ENCODE measurements around the gene APBA2.

APBA2 gene

DNA sequence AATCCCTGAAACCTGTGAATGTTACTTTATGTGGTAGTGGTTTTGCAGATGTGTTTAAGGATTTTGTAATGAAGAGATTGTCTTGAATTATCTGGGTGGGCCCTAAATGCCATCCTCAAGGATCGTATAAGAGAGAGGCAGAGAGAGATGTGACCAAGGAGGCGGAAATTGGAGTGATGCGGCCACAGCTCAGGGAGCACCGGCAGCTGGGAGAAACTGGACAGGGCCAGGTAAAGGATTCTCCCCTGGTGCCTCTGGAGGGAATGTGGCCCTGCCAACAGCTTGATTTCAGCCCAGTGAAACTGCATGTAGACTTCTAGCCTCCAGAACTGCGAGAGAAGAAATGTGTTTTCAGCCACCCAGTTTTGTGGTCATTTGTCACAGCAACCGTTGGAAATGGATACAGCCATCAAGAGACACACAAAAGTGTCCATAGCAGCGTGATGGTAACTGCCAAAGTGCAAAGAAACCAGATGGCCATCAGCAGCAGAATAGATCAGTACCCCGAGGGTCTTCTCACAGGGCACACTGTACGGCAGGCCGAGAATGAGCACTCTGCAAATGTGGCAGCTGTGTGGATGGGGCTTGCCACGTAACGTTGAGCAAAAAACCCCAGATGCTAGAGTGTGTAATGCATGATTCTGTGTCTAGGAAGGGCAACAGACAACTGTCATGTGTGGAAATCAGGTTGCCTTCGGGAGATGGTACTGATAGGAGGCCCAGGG lies 12.2 kb downstream of the APBA2 start:
- DNase-seq: no peak

DNA sequence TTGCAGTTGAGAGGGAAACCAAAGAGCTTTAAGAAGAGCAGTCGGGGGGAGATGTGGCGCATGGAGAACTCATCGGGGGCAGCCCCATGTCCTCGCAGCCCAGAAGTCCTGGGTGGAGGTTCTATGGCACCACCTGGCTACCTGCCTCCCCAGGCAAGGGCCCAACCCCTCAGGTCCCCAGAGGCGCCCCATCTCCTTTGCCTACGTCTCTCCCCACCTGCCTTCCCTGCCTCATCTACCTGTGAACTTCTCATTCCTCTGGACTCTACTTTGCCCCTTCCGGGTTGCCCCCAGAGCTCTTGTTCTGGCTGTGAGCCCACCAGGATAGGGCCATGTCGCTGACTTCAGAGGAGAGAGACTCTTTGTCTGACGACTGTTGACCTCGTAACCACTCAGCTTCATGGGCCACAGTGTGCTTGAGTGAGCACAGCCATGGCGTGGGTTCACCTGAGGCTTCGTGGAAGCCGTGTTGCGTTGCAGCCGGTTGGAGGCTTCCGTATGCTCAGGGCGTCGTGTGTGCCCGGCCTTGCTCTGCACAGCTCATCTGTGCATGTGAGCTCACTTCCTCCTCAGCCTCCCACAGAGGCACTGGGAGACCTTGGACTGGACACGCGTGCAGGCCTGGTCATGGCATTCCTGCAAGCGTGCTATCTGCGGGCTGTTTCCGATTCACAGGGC lies 13.4 kb downstream of the APBA2 start:
- no peak for DNase-seq

DNA sequence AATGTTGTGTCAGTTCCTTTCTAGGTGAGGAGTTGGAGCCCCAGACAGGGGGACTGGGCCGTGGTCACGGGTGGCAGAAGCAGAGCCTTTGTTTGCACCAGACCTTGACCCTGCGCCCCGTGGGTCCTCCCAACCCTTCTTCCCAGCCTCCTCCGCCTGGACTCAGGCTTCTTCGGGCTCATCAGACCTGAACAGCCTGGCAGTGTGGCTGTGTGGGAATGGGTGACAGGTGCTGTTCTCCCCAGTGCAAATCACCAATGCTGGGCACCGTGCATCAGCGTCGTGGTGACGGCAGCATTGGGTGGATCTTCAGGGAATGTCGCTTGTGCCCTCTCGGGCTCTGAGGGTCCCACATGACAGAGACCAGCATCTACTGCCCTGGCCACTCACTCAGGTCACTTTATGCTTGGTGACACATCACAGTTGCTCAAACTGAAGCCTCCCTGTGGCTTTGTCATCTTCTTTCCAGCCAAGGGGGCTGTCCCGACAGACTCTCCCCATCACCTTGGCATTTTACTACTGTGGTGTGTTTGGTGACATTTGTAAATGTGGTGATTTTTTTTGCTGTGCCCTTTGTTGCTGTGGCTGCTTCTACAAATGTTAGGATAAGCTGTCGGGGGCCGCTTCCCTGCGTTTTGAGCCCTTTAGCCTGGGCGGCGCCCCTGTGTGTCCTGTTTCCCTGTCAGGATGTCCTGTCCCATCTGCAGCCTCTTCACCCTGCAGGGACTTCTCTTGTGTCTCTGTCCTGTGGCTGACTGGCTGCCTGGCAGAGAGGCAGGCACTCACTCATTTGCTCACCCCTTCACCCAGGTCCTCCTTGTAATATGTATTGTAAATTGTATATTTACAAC lies 14.5 kb downstream of the APBA2 start:
- DNase-seq: no peak

DNA sequence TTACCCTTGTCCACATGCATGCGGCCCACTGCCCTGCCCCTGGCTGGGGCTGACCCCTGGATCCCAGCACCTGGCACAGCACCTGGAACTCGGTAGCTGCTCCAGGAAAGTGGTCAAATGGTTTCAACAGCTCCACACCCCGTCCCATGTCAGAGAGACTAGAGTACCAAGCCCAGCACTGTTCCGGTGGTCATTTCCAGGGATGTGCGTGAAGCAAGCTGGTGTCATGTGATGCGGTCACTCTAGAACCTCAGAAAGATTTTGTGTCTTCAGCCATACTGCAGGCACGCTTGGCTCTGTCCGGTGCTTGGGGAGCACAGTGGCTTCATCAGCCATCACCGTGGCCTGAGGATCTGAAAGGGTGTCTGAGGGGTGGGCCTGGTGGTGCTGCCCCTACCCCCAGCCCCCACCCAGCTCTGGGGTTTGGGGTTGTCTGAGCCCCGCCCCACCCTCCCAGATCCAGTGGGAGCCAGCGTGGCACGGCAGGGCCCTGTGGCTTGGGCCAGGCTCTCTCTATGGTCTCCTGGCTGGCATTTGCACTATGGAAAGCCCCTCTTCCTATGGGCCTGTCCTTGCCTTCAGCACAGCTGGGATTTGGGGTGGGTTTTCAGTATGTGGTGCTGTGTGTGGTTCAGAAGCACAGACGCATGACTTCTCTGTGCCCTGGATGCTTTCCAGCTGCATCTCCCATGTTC lies 15.3 kb downstream of the APBA2 start:
- DNase-seq: no peak

DNA sequence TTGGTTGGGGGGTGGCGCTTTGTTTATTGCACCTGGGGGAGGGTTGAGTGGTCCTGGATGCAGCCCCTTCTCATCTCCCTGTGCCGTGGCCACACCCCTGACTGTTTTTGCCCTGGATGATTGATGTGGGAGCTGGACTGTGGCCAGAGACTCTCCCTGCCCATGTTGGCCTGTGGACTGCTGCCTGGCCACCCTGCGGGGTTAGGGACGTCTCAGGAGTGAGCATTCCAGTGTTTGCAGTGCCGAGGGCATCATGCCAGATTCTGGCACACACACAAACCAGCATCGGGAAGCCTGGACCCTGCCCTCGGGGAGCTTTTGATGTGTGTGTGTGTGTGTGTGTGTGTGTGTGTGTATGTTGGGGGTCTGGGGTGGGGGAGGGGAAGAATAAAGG lies 15.8 kb downstream of the APBA2 start:
- DNase-seq: no peak

DNA sequence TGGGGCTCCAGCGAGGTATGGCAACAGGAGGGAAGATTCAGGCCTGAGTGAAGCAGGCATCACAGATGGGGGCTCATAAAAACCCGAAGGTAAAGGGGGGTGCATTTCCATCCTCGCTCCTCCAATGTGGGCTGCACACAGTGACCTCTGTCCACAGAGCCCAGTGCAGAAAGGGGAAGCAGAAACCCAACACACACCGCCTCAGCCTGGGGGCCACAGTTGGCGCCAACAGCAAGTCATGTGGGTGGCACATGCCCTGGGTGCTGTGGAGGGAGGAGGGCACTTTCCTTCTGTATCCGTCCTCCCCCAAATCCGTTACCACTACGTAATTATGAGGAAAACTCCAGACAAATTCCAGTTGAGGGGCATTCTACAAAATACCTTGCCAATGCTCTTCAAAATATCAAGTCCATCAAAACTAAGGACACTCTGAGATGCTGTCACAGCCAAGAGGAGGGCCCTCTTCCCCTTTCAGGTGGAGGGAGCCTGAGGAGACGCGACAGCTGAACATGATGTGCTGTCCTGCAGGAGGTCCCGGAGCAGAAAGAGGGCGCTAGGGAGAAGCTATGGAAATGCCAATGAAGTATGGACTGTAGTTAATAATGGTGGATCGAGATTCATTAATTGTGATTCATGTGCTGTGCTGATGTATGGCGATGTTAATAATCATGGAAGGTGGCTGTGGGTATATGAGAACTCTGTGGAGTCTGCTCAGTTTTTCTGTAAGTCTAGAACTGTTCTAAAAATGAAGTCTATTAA lies 16.4 kb downstream of the APBA2 start:
- no peak for DNase-seq

DNA sequence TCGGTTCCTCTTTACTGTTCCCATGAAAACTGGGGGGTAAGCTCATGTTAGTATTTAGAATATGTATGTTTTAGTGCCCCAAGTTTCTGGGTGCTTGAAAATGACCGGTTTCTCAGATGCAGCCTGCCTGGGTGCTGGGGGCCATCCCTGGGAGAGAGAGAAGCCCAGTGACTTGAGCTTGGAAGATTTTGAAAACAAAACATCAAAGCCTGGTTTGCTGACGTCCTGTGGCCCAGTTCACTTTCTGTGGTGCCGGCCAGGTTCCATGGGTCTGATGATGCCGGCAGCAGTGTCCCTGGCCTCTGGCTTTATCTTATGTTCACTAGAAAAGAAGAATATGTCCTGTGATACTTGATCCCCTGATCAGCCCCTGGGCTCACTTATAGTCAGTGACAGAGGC lies 17.1 kb downstream of the APBA2 start:
- no peak for DNase-seq

DNA sequence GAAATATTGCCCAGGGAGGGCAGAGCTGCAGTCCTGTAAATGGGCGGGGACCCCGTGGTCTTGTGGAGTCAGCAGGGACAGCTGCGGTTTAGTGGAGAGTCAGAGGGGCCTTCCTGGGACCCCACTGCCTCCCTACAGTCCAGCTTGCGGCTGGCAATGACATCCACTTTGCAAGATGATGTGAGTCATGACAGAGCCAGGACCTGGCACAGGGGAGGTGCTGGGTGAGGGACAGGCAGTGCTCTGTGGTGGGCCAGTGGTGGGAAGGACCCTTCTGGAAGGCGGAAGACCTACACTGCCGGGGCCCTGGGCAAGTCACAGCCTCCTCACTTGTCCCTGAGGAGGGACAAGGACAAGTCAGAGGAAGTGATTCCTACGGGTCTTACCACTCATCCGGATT lies 17.8 kb downstream of the APBA2 start:
- no peak for DNase-seq

DNA sequence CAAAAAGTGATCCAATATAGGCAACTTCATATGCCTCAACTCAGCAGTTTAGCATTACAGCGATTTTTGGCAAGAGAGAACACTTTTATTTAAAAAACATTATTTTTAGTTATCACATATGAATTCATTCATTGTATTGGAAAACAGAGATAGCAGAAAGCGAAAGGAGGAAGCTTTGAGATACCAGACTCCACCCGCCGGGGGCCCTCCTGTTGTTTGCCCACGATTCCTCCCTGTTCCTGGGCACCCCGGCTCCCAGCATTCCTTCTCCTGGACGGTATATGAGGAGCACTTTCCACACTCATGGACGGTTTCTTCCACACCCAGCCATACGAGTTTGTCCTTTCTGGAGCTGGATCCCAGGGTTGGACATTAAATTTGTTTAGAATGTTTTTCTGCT lies 18.2 kb downstream of the APBA2 start:
- no peak for DNase-seq

DNA sequence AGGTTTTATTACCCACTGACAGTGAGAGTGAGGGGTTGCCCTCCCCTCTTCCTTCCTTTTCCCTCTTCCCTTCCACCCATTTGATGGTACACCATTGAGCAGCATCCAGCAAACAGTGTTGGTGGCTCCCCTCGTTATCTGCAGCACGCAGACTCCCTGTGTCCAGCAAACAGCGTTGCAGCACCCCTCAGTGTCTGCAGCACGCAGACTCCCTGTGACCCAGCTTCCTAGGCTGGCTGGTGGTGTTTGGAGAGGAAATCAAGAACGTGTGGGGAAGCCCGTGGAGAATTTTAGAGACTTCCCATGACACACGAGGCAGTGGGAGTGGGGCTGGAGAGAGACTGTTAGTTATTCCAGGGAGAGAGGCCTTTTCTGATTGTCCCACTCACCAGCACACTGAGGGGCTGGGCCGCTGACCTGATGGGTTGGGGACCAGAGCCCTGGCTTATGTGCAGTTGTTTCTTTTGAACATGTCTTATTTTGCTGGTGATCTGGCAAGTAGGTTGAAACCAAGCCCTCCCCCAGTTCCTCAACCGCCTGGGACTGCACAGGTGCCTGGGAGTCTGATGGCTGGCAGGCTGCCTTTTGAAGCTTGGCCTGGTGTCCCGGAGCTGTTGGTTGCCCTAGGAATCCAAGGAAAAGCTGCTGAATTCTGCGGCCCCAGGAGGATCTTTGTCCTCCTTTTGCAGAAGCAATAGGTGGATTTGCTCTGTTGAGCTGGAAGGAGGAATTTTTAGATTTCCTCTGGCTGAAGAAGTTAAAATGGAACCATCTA lies 19.0 kb downstream of the APBA2 start:
- DNase-seq: no peak

DNA sequence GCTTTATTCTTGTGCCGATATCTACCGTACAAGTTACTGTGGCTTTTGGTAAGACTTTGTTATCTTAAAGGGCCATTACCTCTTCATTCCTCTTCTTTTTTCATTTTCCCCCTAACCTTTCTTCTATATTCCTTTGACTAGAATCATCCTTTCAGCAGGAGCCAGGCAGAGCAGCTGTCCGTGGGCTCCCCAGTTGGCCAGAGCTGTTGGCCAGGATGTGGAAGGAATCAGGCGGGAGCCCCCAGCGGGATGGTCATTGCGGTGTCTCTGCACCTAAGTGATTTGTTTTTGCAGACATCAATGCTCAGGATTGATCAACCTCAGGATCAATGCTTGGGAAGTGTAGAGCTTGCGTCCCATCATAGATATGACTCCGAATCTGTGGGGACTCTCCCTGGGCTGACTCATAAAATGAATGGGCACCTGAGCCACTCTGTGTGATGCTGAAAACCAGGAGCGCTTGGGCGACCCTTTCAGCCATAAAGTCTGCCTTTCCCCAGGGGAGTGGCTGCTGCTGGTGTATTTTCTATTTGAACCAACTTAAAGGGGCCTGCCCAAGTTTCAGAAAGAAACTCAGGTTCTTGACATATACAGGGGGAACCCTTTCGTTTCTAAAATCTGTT lies 21.7 kb downstream of the APBA2 start:
- no peak for DNase-seq

DNA sequence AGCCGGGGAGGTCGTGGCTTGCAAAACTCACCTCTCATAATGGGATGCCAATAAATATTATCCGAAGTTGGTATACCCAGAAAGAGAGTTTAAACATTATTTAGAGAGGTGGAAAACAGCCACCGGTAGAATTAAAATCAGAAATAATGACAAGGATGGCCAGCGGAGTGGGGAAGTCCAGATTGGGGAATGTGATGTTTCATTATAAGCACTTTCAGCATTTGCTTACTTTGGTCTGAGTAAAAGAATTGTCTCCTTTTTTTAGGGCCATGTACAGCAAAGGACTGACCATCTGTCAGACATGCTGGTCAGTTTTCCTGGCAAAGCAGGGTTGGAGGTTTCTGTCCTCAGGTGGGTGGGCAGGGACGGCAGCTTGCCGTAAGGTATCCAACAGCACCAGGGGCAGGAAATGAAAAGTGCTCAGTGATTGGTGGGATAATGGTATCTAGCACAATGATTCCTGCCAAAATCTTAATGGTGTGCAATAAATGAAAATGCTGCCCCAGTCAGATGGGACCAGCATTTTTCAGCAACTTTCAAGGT lies 24.3 kb downstream of the APBA2 start:
- DNase-seq: no peak

DNA sequence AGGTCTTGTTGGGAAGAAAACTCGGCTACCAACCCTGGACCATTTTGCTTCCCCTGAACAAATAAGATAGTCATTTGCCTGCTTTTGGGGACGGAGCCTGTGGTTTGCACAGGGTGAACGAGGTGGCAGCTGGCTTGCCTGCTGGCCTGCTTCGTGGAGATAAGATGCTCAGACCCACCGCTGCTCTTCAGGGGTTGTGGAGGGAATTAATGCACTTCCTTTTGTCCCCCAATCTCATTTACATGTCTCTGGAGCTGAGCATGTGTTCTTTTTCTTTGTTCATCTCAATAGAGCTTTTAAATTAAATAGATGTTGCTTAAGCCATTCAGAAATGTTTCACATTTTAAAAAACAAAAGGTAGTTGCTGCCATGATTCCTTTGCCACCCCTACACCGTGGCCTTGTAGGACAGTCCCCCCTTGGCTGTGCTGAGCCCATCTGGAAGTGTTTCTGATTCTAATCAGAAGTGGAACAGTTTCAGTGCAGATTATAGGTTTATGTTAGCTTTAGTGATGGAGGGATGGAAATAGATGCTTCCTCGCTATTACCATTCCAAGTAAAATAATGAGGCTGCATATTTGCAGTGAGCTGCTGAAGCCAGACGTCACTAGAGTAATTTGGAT lies 25.6 kb downstream of the APBA2 start:
- DNase-seq: no peak

DNA sequence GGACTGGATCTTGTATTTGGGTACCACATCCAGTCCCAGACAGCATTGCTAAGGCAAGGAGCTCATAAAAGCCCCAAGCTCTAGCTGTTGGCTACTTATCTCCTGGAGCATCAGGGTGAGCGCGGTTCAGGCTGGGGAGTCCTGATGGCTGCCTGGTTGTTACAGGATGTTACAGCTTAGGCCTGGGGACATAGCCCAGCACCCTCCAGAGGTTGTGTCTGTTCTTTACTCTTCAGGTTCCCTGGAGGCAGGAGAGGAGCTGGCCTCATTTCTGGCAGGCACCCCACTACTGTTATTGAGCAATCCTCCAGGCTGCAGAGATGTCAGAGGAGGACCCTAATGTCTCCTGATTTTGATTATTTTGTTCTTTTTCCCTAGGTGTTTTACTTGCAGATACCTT lies 26.6 kb downstream of the APBA2 start:
- no peak for DNase-seq

DNA sequence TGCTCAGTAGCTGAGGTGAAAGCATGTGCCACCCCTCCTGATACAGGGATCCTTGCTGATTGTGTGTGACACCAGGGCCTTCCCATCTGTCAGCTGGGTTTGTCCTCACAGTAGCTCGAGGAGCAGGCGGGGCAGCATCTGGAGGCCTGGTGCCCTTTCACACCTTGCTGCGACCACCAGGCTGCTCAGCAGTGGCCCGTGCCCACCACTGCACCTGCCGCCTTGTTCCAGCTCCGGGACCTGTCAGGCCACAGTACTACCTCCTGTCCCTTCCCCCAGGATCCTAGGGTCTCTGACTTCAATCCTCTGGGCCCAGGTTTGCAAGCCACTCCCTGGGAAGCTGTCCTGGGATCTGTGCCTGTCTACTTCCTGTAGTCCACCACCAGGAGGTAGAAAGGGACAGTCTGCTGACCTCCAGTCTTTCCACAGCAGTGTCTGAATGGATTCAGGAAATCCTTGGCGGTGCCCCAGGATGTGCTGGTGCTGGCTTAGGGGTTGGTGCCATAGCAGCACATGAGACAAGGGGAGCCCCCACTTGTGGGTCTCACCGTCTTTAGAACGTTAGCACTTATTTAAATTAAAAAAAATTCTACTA lies 27.5 kb downstream of the APBA2 start:
- DNase-seq: no peak

DNA sequence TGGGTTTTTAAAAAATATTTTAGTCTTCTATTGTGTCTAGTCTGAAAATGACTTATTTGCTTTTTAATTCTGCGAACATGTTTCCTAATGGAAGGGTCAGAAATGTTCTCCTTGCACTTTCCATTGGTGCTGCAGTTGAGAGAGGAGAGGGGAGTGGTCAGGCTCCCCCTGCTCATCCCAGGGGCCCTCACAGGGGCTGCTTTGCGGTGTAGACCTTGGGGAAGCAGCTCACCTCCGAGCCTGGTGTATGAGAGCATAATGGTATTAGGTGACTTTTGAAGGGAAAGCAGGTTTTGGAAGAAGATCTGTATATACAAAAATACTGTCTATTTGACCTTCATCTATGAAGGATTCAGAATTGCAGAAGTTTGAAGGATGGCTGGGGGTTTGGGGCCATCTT lies 28.3 kb downstream of the APBA2 start:
- DNase-seq: no peak

DNA sequence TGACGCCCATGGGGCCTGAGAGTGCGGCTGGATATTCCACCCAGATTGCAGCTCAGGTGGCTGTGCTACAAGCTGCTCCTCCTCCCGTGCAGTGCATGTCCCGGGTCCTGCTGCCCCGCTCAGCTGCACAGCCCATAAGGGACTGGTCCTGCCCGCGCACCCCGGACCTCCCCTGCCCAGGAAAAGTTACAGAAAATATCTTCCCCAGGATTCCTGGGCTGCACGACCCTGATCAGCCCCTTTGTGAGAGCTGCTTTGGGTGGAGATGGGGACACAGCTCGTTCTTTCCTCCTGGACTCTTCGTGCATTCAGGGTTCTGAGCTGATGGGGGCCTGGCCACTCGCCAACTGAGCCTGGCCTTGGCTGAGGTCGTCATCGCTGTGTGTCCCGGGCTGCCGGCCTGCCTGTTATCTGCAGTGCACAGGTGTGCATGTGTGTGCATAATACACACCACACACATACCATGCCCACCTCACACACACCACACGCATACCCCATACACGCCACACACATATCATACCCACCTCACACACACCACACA lies 28.8 kb downstream of the APBA2 start:
- no peak for DNase-seq

DNA sequence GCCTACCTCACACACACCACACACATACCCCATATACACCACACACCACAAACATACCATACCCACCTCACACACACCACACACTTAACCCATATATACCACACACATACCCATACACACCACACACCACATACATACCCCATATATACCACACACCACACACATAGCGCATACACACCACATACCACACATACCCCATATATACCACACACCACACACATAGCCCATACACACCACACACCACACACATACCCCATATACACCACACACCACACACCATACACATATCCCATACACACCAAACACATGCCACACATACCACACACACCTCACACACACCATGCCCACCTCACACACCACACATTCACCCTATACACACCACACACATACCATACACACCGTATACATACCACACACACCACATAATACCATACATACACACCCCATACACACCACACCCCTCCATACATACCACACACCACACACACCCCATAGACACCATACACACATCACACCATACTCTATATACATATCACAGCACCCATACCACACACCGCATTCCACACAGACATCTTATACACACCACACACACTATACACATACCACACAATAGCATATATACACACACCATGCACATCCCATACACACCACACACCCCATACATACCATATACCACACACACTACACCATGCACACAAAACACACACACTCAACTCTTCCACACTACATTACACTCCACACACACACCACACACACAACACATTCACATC lies 29.5 kb downstream of the APBA2 start:
- no peak for DNase-seq

DNA sequence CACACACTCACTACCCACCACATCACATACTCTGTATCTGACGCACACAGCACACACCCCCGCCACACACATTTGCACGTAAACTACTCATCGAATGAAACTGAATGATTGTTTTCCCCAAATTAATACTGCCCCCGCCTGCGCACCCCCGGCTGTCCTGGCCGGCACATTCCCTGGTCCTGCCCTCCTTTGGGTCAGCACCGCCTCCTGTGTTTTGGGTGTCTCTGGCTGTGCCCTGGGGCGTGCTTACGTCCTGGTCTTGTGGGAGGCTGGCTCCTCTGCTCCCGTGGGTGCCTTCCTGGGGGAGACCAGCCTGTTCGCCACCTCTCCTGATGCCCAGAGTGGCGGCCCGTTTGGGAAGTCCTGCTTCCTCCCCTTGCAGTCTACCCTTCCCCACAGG lies 30.2 kb downstream of the APBA2 start:
- no peak for DNase-seq

Measured in activated gamma-delta T cell (primary cell).